Neural progenitor cell (in vitro differentiated cells): ENCODE results near the gene FAM193A.

Experiments
- CTCF ChIP-seq: fragments of 200-600 bp; sonication (generic); IDR thresholded peaks from 2 replicates; pipeline ENCODE4 v1.5.1; 2017; ENCODE audit warnings: antibody characterized with exemption, mild to moderate bottlenecking
- EZH2 ChIP-seq: fragments of 200-600 bp; sonication (generic); IDR thresholded peaks from 2 replicates; pipeline ENCODE4 v1.6.1; 2017; ENCODE audit warnings: antibody characterized with exemption, mild to moderate bottlenecking, moderate library complexity
- EZH2phosphoT487 ChIP-seq: fragments of 200-600 bp; sonication (generic); IDR thresholded peaks from 2 replicates; pipeline ENCODE4 v1.6.1; 2017; ENCODE audit warnings: antibody characterized with exemption

GRCh38 chr4:2753436-2753835, 217.0 kb downstream of the FAM193A start:
- TF ChIP-seq CTCF = no peak
- no peak for TF ChIP-seq EZH2
- no peak for TF ChIP-seq EZH2phosphoT487
